Embryonic facial prominence (tissue), 1 donor: ENCODE results near the gene WDR35.
A peak's percentile ranks its signal among the peaks of the same experiment; 100 is the strongest.

Source experiments
- DNase-seq: peaks from one replicate; pipeline ENCODE4 v3.0.0-alpha.2; 2016; ENCODE audit errors: extremely low spot score

Gene WDR35

GRCh38 chr2:19989667-19990415, at the start of gene WDR35:
TSS of gene WDR35 (minus strand) at chr2:19990105. CDS start at chr2:19990015, 90 bp downstream.
- DNase-seq: peak; percentile 66

GRCh38 chr2:20037660-20038059, 47.8 kb upstream of the WDR35 start:
- DNase-seq: no peak

GRCh38 chr2:20035955-20036666, 46.2 kb upstream of the WDR35 start:
- DNase-seq: no peak

GRCh38 chr2:20034821-20035220, 44.9 kb upstream of the WDR35 start:
- no peak for DNase-seq

- no peak for DNase-seq
Observed at GRCh38 chr2:20034218-20034617, 44.3 kb upstream of the WDR35 start.

GRCh38 chr2:20033322-20033721, 43.4 kb upstream of the WDR35 start:
- no peak for DNase-seq

GRCh38 chr2:20030224-20030623, 40.3 kb upstream of the WDR35 start:
- DNase-seq: no peak

GRCh38 chr2:20027705-20028434, 38.0 kb upstream of the WDR35 start:
- DNase-seq: no peak

- DNase-seq: no peak
Observed at GRCh38 chr2:20027260-20027677, 37.4 kb upstream of the WDR35 start.

GRCh38 chr2:20025065-20025786, 35.3 kb upstream of the WDR35 start:
- no peak for DNase-seq

- DNase-seq: no peak
Observed at GRCh38 chr2:20023688-20024087, 33.8 kb upstream of the WDR35 start.

- no peak for DNase-seq
Observed at GRCh38 chr2:20021405-20022009, 31.6 kb upstream of the WDR35 start.

- DNase-seq: no peak
Observed at GRCh38 chr2:20019747-20020146, 29.8 kb upstream of the WDR35 start.

GRCh38 chr2:20018601-20019152, 28.8 kb upstream of the WDR35 start:
- no peak for DNase-seq

GRCh38 chr2:20016346-20016745, 26.4 kb upstream of the WDR35 start:
- no peak for DNase-seq

GRCh38 chr2:20015482-20016083, 25.7 kb upstream of the WDR35 start:
- peak; percentile 25 for DNase-seq

GRCh38 chr2:20013126-20013849, 23.4 kb upstream of the WDR35 start:
- no peak for DNase-seq

GRCh38 chr2:20012282-20013125, 22.6 kb upstream of the WDR35 start, which contains the start of gene MATN3:
TSS of gene MATN3 (minus strand) at chr2:20012668. CDS start at chr2:20012631, 37 bp downstream.
- no peak for DNase-seq

- no peak for DNase-seq
Observed at GRCh38 chr2:20012032-20012281, 22.1 kb upstream of the WDR35 start.
